Erythroblast (primary cell): ENCODE measurements around the gene SYP.
A peak's percentile ranks its signal among the peaks of the same experiment; 100 is the strongest.

Source experiments
- GATA1 ChIP-seq: IDR thresholded peaks from 2 replicates; pipeline ENCODE4 v1.6.1; 2011; ENCODE audit warnings: low read depth, mild to moderate bottlenecking, control low read depth, low read length, moderate library complexity
- POLR2A ChIP-seq: IDR thresholded peaks from 2 replicates; pipeline ENCODE4 v1.6.1; 2011; ENCODE audit warnings: mild to moderate bottlenecking, low read length

- TF ChIP-seq POLR2A (peak; percentile 81), GATA1 (no peak)
Observed at GRCh38 chrX:49199906-49200771, at the start of gene SYP.
